Activated T-helper 9 cell treated with anti-CD3 and anti-CD28 coated beads, Interleukin-2, amount 50 U/mL, for 16 hours (primary cell): ENCODE measurements around the gene RNF187.
A peak's percentile ranks its signal among the peaks of the same experiment; 100 is the strongest.
"Not testable (repeated sequence)": the region's sequence is repeated elsewhere in the genome, so short reads cannot be mapped to it uniquely, and the experiment has no call there.

Experiments used
- DNase-seq: peaks from one replicate; pipeline ENCODE4 v3.0.0-alpha.2; 2020; ENCODE audit warnings: low read depth

The RNF187 gene

DNA sequence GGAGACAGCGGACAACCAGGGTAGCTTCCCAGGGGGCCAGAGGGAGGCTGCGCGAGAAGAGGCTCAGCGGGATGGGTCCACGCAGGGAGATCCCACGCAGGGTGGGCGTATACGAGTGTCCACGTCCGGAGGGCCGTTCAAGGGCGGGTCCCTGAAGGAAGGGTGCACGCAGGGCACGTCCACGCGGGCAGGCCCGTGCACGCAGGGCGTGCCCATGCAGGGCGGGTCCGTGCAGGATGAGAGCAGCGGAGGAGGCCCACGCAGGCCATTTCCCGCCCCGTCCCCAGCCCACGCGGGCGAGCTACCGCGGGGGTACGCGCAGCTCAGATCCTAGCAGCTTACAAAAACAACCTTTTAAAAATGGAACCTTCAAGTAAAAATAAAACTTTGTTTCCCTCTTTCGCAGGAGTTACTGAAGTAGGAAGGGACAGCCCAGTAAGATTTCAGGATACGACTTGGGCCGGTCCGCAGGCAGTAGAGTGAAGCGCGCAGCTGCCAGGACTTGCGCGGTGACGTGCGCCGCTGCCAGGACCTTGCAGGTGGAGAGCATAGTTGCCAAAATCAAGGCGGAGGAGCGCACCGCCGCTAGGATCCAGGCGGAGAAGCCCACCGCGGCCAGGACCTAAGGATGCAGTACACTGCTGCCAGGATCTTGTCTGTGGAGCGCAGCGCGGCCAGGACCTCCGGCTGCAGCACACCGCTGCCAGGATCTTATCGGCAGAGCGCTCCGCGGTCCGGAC, 416 bp upstream of the RNF187 start:
- peak; percentile 71 for DNase-seq

DNA sequence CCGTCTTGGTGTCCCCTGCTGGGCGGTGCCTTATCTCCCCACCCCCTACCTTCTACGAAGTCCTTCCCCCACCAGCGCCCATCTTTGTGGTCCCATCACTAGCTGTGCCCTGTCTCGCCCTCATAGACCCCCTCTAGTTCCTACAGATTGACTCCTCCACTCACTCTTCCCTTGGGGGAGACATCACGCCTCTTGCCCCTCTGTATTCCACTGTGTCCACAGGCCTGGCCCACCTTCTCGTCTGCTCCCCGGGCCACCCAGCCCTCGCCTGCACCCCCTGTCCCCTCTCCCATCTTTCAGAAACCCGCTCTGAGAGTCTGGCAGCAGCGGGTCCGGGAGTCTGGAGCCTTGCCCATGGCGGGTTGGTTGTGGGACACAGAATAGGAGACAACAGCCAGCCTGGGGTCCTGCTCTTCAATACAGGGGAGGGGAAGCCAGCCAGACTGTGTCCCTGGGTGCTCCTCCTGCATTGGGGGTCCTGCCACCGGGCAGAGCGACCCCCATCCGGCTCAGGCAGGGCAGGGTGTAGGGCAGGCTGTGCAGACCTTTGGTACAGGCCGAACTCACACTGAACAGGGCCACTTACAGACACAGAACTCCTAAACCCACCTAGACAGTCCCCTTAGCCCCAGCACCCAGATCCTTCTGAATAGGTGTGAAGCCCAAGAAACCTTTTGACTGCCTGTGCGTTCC, 1.1 kb downstream of the RNF187 start:
- no peak for DNase-seq

DNA sequence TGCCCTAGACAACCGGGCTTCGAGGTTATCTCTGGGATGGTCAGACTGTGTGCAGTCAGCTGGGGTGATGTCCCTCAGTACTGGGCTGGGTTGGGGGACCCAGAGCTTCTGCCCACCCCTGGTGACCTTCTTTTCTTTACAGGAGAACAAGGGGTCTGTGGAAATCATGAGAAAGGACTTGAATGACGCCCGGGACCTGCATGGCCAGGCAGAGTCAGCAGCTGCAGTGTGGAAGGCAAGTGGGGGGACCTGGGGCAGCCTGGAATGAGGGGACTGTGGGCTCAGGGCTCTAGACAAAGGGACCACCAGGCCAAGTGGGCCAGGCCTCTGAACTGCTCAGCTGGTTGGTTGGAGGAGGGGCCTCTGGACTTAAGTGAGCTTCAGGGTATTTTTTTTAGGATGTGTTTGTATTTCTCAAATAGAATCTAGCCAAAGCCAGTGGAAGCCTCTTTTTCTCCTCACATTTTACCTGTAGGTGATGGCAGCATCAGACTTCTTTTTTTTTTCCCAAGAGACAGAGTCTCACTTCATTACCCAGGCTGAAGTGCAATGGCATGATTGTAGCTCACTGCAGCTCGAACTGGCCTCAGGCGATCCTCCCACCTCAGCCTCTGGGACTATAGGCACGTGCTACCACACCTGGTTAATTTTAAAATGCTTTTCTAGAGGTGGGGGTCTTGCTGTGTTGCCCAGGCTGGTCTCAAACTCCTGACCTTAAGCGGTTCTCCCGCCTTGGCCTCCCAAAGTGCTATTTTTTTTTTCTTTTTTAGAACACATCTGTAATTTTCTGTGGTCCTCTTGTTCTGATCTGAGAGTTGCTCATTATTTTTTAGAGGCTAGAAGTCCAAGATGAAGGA, 1.9 kb downstream of the RNF187 start:
- no peak for DNase-seq

DNA sequence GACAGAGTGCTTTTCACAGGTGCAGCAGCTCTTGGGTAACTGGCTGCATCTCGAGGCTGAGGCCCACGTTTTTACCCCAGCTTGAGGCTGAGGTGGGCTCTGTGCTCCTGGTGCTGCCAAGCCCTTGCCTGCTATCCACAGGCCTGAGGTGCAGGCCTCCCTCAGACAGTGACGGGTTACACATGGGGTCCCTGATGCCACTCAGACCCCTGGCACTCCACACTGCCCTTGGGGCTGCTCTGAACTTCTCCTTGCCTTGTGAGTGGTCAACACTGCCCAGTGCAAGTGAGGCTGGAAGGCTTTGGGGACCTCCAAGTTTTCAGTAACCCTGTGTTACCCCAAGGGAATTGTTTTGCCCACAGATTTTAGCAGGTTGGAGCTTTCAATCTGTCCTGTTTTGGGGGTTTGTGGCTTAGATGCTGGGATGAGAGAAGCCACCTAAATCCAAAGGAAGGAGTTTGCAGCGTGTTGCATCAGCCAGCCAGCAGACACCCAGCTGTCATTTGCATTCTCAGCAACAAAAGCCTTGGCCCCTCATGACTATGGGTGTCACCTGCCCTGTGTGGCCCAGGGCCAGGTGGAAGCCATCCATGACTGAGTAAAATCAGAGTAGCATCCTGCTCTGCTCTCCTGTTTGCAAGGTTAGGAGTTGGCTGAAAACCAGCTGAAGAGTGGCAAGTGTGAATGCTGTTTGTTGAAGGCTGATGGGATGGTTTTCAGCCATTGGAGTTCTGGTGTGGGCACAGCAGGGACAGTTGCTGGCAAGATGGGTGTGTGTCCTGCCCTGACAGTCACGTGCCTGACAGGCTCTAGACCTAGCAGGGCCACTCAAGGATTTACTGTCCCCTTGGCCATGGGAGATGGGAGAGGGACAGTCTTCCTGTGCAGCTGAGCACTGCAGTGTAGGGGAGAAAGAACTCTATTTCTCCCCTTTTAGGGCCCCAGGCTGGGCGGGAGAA, 3.2 kb downstream of the RNF187 start:
- DNase-seq: no peak

DNA sequence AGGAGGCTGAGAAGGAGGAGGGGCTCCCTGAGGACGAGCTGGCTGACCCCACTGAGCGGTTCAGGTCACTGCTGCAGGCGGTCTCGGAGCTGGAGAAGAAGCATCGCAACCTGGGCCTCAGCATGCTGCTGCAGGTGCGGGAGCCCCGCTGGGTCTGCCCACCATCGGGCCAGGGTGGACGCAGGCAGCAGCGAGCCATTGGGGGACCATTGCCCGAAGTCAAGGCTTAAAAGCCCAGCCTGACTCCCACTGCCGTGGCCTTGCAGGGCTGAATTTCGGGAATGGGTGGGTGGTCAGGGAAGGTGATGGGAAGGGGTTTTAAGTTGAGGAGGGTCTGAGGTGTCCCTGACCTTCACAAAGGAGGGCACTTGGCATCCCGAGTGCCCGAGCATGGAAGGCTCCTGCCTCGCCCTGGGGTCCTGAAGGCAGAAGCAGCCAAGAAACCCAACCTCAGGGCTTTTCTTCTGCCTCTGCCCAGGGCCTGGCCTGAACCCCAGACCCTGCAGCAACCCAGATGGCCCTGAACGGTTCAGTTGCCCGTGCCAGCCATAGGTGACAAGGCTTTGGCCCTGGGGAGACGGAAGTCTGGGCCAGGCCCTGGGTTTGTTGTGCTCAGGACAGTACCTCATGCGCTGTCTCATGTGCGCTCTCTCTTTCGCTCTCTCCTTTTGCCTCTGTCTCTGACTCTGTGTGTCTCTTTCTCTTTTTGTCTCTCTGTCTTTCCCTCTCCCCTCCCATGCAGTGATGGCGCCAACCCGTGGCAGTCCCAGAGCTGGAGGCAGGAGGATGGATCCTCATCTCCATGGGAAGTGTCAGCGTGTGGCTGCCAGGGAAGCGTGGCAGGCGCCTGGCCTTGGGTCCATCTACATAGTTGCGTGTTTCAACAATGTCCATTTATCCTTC, 6.2 kb downstream of the RNF187 start:
- no peak for DNase-seq

DNA sequence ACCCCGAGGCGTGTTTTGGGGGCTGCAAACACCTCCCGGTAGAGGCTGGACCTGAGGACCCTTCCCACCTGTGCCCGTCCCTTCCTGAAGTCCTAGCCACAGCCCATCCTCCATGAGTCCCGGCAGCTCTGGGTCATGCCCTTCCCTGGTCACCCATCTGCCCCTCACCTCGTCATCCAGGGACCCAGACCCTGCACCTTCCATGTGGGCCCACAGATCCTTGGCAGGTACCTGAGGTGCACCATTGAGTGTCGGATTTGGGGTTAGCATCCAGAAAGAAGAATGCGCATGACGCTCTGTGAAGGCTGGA, 6.8 kb downstream of the RNF187 start:
- DNase-seq: no peak

DNA sequence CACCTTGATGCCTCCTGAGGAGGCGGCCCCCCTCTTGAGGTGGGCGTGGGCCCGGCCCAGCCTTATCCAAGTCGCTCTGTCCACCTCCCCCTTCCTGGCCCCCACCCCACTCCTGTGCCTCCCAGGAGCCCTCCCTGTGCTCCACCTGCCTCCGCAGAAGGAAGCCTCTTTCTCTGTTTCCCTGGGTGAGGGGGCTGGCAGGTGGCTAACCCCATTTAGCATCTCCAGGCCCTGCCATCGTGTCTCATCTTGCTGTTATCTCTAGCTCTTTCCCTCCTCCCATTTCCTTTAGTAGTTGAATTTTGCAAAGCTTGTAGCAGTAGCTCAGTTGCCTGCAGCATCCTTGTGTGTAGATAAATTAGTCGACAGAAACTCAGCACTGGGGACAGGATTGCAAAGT, 7.2 kb downstream of the RNF187 start:
- no peak for DNase-seq

DNA sequence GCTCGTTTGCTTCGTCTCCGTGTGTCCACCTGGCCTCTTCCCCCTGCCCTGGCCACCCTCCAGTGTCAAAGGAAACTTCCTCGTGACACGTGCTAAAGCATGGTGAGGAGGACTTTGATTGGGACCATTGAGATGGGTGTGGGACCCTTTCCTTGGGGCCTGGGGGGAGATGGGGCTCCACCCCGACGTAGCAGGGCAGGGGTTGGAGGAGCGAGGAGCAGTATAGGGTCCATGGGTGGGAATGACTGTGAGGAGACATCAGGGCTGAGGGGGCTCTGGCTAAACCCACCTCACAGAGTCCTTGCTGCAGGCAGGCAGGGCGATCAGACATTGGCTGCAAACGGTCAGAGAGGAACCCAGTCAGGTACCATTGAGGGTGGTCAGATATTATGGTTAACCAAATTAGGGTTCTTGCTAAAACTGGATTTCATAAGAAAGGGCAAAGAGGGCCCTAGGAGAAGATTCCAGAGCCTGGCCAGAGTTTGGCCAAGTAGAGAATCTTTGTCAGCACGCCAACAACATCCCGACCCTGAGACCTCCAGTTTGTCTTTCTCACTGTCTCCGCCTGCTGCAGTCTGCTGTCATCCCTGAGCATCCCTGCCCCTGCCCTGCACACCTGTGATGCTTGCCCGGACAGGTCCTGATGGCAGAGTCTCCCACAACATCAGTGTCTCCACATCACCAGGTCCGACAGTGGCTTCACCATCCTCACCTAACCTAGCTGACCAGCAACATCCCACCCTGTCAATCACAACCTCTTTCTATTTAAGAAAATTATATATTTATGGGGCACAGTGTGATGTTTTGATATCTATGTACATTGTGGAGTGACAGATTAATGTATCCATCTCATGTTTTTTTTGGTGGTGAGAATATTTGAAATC, 8.0 kb downstream of the RNF187 start:
- no peak for DNase-seq

DNA sequence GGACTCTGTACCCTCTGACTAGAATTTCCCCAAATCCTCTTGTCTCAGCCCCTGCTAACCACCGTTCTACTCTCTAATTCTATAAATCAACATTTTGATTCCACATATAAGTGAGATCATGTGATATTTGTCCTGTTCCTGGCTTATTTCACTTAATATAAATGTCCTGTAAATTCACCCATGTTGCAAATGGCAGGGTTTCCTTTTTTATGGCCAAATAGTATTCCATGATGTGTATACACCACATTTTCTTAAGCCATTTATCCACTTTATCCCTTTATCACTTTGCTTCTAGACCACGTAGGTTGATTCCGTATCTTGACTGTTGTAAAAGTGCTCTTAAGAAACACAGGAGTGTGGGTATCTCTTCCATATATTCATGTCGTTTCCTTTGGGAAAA, 8.9 kb downstream of the RNF187 start:
- no peak for DNase-seq

DNA sequence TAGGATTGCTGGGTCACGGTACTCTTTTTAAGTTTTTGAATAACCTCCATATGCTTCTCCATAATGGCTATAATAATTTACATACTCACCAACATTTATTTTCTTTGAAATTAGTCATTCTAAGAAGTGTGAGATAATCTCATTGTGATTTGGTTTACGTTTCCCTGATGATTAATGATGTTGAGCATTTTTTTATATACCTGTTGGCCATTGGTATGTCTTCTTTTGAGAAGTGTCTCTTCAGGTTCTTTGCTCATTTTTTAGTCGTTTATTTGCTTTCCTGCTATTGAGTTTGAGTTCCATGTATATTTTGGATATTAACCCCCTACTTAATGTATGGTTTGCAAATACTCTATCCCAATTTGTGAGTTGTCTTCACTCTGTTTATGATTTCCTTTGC, 9.3 kb downstream of the RNF187 start:
- DNase-seq: no peak

DNA sequence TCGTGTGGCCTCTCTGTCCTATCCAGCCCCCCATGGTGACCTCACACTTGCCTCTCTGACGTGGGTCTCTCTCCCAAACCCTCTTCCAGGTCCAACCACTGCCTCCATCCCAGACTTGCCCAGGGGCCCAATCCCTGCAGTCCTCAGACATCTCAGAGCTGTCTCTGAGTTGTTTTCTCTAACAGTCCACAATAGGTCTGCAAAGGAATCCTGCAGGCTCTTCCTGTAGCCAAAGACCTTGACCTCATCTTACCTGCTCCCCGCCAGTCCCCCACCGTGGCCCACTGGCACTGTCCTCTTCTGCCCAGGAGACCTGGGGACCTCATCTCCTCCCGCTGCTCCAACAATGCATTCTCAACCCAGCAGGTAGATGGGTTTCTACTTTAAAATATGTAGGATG, 10.0 kb downstream of the RNF187 start:
- no peak for DNase-seq

DNA sequence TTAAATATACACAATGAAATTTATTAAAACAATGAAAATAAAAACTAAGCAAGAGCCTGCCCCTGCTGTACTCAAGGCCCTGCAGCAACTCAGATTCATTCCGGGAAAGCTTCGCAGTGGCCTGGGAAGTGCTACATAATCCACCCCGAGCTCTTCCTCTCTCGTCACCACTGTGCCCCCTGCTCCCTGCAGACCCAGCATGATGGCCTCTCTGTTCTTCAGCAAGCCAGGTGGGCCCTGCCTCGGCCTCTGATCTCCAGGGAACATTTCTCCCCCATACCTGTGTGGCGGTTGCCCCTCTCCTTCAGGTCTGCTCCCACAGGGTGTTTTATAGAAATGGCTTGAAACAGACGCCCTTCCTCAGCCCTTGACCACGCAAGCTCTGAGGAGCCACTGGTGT, 10.6 kb downstream of the RNF187 start:
- DNase-seq: no peak

DNA sequence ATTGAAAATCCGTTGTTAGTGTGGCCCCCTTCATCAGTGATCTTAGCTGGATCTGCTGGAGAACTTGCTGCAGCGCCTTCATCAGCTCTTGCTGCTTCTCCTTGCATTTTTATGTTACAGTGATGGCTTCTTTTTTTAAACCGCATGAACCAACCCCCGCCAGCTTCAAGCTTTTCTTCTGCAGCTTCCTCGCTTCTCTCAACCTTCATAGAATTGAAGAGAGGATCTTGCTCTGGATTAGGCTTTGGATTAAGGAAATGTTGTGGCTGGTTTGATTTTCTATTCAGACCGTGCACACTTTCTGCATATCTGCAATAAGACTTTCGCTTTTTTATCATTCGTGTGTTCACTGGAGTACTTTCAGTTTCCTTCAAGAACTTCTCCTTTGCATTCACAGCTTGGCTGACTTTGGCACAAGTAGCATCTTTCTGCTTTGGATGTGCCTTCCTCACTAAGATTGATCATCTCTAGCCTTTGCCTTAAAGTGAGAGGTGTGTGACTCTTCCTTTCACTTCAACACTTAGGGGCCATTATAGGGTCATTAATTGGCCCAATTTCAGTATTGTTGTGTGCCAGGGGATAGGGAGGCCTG, 13.1 kb downstream of the RNF187 start:
- DNase-seq: no peak

DNA sequence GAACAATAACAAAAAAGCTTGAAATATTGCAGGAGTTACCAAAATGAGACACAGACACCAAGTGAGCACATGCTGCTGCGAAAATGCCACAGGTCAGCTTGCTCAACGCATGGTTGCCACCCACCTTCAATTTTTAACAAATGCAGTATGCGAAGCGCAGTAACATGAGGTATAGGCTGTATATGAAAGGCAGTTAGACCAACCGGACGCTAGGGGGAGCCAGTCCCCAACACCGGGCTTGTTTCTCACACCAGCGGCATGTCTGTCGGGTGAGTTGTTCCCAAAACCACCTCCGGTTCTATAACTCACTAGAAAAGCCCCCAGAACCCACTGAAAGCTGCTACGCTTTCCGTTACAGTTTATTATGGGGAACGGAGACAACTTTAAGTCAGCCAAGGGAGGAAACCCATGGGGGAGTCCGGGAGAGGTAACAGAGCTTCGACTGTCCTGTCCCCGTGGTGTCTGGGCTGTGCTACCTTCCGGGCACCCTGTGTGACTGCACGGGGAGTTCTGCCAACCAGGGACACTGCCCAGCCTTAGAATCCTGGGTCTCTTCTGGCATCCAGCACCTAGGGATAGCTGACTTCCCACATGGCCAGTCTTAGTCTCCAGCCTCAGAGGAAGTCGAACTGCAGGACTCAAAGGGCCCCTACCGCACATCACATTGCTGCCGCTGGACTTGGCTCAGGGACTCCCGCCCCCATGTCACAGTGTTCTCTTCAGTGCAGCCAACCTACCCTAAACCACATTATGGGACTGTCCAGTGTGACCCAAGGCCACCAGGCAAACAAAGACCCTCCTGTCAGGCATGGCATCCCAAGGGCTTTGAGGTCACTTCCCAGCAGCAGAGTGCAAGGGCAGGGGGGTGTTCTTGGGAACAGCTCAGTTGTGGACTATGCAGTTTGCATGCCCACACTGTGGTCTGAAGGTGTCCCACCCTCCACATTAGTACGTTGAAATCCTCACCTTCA, 14.0 kb downstream of the RNF187 start:
- peak; percentile 81 for DNase-seq

DNA sequence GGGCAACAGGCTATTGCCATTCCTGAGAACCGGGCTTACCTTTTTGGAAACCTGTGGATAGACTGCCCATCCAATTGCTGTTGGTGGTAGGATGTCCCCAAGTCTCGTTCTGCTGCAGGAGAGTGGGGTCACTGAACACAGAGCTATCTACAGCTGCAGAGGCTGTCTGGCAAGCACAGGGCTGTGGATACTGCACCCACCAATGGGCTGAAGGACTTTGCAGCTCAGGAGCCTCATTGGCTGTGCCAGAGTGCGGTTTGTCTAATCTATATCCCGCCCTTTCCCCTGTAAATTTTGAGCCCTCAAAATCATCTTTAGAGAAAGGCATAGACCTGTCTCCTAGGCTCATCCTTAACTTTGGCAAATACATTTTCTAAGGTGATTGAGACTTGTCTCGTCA, 15.3 kb downstream of the RNF187 start:
- no peak for DNase-seq

DNA sequence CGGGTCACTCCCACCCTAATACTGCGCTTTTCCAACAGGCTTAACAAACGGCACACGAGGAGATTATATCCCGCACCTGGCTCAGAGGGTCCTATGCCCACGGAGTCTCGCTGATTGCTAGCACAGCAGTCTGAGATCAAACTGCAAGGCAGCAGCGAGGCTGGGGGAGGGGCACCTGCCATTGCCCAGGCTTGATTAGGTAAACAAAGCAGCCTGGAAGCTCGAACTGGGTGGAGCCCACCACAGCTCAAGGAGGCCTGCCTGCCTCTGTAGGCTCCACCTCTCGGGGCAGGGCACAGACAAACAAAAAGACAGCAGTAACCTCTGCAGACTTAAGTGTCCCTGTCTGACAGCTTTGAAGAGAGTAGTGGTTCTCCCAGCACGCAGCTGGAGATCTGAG, 18.8 kb downstream of the RNF187 start:
- DNase-seq: not testable (repeated sequence)

DNA sequence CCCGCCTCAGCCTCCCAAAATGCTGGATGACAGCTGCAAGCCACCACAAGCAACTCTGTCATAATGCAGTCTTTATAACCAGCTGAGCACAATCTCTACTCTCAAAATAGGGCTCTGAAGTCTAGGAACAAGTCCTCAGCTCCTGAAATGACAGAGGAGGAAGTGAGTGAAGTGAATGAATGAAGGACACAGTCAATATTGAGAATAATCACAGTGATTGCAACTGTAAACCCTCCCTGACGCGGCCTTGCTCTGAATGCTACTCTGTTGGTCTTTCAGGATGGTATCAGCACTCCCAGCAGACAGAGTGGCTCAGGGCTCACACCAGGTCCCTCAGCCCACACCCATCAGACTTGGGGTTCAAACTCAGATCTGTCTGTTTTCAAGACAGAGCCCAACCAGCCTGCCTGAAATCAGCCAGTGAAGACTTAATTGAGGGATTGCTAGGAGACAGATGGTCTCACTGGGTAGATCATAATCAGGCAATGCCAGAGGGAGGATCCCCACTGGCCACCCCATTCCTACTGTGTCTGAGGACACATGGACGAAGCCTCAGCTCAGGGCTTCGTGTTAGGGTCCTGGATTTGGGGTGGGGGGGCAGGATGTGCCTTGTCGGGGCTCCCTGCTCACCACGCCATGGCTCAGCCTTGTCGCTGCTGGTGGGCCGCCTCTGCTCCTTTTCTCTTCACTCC, 20.9 kb downstream of the RNF187 start:
- no peak for DNase-seq
